ENCODE data around the gene CELF5. TPM values are rescaled to one million over a fixed set of nuclear protein-coding genes. Genes with fewer than 3 reads are reported as not detected.

The CELF5 gene
- total RNA-seq, 1 experiment from 2014 or later: 7.7 TPM

DNA sequence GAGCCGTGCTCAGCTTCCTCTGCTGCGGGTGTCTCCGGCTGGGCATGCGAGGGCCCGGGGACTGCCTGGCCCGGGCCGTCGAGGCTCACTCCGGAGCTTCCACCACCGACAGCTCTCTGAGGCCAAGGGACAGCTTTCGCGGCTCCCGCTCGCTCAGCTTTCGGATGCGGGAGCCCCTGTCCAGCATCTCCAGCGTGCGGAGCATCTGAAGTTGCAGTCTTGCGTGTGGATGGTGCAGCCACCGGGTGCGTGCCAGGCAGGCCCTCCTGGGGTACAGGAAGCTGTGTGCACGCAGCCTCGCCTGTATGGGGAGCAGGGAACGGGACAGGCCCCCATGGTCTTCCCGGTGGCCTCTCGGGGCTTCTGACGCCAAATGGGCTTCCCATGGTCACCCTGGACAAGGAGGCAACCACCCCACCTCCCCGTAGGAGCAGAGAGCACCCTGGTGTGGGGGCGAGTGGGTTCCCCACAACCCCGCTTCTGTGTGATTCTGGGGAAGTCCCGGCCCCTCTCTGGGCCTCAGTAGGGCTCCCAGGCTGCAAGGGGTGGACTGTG is 44.6 kb upstream of the CELF5 start (continued):
- TF ChIP-seq, protein P1, sequence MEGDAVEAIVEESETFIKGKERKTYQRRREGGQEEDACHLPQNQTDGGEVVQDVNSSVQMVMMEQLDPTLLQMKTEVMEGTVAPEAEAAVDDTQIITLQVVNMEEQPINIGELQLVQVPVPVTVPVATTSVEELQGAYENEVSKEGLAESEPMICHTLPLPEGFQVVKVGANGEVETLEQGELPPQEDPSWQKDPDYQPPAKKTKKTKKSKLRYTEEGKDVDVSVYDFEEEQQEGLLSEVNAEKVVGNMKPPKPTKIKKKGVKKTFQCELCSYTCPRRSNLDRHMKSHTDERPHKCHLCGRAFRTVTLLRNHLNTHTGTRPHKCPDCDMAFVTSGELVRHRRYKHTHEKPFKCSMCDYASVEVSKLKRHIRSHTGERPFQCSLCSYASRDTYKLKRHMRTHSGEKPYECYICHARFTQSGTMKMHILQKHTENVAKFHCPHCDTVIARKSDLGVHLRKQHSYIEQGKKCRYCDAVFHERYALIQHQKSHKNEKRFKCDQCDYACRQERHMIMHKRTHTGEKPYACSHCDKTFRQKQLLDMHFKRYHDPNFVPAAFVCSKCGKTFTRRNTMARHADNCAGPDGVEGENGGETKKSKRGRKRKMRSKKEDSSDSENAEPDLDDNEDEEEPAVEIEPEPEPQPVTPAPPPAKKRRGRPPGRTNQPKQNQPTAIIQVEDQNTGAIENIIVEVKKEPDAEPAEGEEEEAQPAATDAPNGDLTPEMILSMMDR (IDR thresholded peaks at IDR 0.05): no peak
- no peak for TF ChIP-seq TCF7 (CRISPR knock-in tag; IDR thresholded peaks at IDR 0.05; ENCODE audit: low read depth)
- TF ChIP-seq, protein P2, sequence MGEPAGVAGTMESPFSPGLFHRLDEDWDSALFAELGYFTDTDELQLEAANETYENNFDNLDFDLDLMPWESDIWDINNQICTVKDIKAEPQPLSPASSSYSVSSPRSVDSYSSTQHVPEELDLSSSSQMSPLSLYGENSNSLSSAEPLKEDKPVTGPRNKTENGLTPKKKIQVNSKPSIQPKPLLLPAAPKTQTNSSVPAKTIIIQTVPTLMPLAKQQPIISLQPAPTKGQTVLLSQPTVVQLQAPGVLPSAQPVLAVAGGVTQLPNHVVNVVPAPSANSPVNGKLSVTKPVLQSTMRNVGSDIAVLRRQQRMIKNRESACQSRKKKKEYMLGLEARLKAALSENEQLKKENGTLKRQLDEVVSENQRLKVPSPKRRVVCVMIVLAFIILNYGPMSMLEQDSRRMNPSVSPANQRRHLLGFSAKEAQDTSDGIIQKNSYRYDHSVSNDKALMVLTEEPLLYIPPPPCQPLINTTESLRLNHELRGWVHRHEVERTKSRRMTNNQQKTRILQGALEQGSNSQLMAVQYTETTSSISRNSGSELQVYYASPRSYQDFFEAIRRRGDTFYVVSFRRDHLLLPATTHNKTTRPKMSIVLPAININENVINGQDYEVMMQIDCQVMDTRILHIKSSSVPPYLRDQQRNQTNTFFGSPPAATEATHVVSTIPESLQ (CRISPR knock-in tag; IDR thresholded peaks at IDR 0.05): no peak
- TF ChIP-seq CREB1 (CRISPR knock-in tag; IDR thresholded peaks at IDR 0.05): no peak
- no peak for TF ChIP-seq ZNF263 (CRISPR knock-in tag; IDR thresholded peaks at IDR 0.05; ENCODE audit: low read depth)
- TF ChIP-seq, protein P3, sequence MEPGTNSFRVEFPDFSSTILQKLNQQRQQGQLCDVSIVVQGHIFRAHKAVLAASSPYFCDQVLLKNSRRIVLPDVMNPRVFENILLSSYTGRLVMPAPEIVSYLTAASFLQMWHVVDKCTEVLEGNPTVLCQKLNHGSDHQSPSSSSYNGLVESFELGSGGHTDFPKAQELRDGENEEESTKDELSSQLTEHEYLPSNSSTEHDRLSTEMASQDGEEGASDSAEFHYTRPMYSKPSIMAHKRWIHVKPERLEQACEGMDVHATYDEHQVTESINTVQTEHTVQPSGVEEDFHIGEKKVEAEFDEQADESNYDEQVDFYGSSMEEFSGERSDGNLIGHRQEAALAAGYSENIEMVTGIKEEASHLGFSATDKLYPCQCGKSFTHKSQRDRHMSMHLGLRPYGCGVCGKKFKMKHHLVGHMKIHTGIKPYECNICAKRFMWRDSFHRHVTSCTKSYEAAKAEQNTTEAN (CRISPR knock-in tag; IDR thresholded peaks at IDR 0.05): no peak

DNA sequence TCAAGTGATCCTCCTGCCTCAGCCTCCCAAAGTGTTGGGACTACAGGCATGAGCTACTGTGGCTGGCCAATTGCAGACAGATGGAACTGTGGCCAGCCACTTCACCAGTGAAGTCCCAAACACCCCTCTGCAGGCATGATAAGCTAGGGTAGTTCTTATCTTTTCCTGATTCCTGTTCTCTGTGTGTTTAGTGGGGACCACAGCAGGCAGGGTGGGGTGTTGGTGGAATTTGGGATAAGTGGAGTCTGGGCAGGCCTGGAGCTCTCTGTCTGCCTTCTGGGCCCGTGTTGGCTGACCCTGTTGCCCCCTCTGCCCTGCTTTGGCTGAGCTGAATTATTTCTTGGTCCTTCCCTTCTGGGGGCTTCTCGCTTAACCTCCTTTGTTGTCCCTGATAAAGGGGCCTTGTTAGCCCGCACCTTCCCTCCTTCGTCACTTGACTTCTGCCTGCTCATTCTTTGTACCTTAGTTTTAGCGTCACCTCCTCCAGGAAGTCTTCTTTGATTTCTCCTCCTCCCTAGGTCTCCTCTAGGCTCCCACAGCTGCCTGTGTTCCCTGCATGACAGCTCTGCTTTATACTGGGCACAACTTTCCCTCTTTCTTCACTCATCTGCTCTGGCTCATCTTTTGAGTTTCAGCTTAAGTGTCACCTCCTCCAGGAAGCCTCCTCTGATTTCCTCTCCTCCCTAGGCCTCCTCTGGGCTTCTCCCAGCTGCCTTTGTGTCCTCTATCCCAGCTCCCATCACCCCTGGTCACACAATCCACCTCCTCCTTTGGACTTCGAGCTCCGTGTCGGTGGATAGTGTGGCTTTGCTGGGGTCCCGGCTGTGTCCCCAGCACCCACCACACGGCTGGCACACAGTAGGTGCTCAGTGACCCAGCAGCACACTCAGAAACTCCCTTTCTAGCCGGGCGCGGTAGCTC is 40.5 kb upstream of the CELF5 start:
- peak overlapping the region; percentile 96 for H3K4me3 Mint-ChIP-seq
- POLR2A ChIA-PET: interaction anchor here (0.7 kb wide), 1 partner anchor 61 kb away, joined by 3 read pairs; no protein-coding TSS in a partner anchor
- peaks cover 16% of the 10 kb centered on the region for H3K4me1 Mint-ChIP-seq
- ATAC-seq: no peak
- peak overlapping the region; percentile 42; the same call in 1 of the 2 replicates for H3K27ac Mint-ChIP-seq
- no peaks in the 10 kb centered on the region for H3K27me3 Mint-ChIP-seq (ENCODE audit: low read depth)
- no peak for TF ChIP-seq RORB (CRISPR knock-in tag; IDR thresholded peaks at IDR 0.05)
- H3K9me3 Mint-ChIP-seq: no peaks in the 10 kb centered on the region
- CTCF ChIA-PET: interaction anchor here (1.0 to 2.2 kb wide), 4 partner anchors 20 to 233 kb away, joined by 3 to 8 read pairs (median 4); no protein-coding TSS in a partner anchor
- no peak for DNase-seq (ENCODE audit: low spot score)
- H3K36me3 Mint-ChIP-seq: 0 out of 2 replicates have a peak, but pooled peaks cover 1% of the 10 kb centered on the region

DNA sequence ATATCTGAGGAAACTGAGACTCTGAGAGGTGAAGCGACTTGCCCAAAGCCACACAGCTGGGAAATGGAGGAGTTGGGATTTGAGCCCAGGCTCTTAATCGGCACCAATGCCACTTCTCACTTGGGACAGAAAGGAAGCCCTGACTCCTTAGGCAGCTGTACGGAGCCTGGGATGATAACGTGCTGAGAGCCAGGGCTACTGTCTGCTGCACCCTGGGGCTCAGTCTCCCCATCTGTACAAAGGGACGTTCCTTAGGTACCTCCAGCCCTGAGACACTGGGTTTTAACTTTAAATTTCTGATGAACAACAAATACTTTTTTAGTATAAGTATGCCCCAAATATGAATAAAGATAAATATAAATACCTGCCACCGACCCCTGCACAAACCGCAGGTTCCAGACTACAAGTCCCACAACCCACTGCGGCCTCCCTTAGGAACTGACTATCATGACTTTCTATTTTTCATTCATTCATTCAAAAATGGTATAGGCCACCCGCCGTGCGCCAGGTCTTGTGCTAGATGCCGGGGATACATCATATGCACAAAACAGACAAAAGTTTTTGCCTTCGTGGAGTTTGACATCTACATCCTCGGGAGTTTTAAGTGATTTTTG is 39.5 kb upstream of the CELF5 start:
- peaks cover 20% of the 10 kb centered on the region for H3K4me1 Mint-ChIP-seq
- peak overlapping the region; percentile 98 for H3K27ac Mint-ChIP-seq
- no peaks in the 10 kb centered on the region for H3K9me3 Mint-ChIP-seq
- CTCF ChIA-PET: interaction anchor here (2.0 to 2.2 kb wide), 2 partner anchors 56 to 234 kb away, joined by 5 to 8 read pairs; no protein-coding TSS in a partner anchor
- ATAC-seq (peak; percentile 42), DNase-seq (ENCODE audit: low spot score) (peak; percentile 56)
- peak overlapping the region; percentile 96 for H3K4me3 Mint-ChIP-seq
- no peaks in the 10 kb centered on the region for H3K27me3 Mint-ChIP-seq (ENCODE audit: low read depth)
- 0 out of 2 replicates have a peak, but pooled peaks cover 2% of the 10 kb centered on the region for H3K36me3 Mint-ChIP-seq
- TF ChIP-seq, protein P4, sequence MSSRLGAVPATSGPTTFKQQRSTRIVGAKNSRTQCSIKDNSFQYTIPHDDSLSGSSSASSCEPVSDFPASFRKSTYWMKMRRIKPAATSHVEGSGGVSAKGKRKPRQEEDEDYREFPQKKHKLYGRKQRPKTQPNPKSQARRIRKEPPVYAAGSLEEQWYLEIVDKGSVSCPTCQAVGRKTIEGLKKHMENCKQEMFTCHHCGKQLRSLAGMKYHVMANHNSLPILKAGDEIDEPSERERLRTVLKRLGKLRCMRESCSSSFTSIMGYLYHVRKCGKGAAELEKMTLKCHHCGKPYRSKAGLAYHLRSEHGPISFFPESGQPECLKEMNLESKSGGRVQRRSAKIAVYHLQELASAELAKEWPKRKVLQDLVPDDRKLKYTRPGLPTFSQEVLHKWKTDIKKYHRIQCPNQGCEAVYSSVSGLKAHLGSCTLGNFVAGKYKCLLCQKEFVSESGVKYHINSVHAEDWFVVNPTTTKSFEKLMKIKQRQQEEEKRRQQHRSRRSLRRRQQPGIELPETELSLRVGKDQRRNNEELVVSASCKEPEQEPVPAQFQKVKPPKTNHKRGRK (CRISPR knock-in tag; IDR thresholded peaks at IDR 0.05; ENCODE audit: borderline replicate concordance): no peak
- TF ChIP-seq GTF2I (CRISPR knock-in tag; conservative IDR thresholded peaks at IDR 0.05): peak; percentile 77; the same call in 1 of the 2 replicates
- POLR2A ChIA-PET: no interaction called here
